Vagina (tissue), 2 donors: ENCODE results near the gene SHISA4.

Source experiments
- CTCF ChIP-seq, 3 experiments: fragments of 450-650 bp in 2 of 3; fragments of 200-600 bp in 1 of 3; sonication (generic) in 1 of 3; IDR thresholded peaks; one replicate each; pipeline ENCODE4 v1.5.1; 2017 to 2019; ENCODE audit warnings: antibody characterized with exemption in 3 of 3, mild to moderate bottlenecking in 2 of 3, moderate library complexity in 2 of 3
- POLR2A ChIP-seq, 2 donors: fragments of 450-650 bp; IDR thresholded peaks; one replicate each; pipeline ENCODE4 v1.6.1; 2017; ENCODE audit warnings: antibody characterized with exemption in 2 of 2, mild to moderate bottlenecking in 2 of 2, moderate library complexity in 2 of 2

GRCh38 chr1:201883786-201884185 is 4.9 kb upstream of the SHISA4 start:
- TF ChIP-seq CTCF (IDR thresholded peaks at IDR 0.05): no peak
- TF ChIP-seq POLR2A (IDR thresholded peaks at IDR 0.05): no peak
